Esophagus mucosa (tissue), 1 donor: ENCODE measurements around the gene DUSP5. TPM values are rescaled to one million over a fixed set of nuclear protein-coding genes. Genes with fewer than 3 reads are reported as not detected.

Experiments
- ATAC-seq: fragments of 200-7000 bp; cut with Tn5 transposase; one replicate; pipeline ENCODE4 v1.9.1; 2020
- total RNA-seq: library from RNA; stranded (reverse); gene quantifications from one replicate; pipeline ENCODE4 v1.2.4, GENCODE V29; 2023
- donor health status: DM: yes; HTN: yes; CAD: no.

Gene DUSP5
- total RNA-seq, 1 donor from 2014 or later = 26.8 TPM

GRCh38 chr10:110548002-110548401, 50.3 kb downstream of the DUSP5 start:
- no peak for ATAC-seq

GRCh38 chr10:110549211-110549610, 51.5 kb downstream of the DUSP5 start:
- no peak for ATAC-seq

GRCh38 chr10:110553905-110554304, 56.2 kb downstream of the DUSP5 start:
- ATAC-seq = no peak

- ATAC-seq = no peak
Measured at GRCh38 chr10:110556296-110556695, 58.6 kb downstream of the DUSP5 start.

GRCh38 chr10:110556969-110557601, 59.4 kb downstream of the DUSP5 start:
- peak; percentile 57 for ATAC-seq

GRCh38 chr10:110558041-110558440, 60.3 kb downstream of the DUSP5 start:
- ATAC-seq = no peak

GRCh38 chr10:110560012-110560411, 62.3 kb downstream of the DUSP5 start:
- ATAC-seq = no peak

Other genes with a start within 250 kb of the DUSP5 start
- gene SMNDC1, start 193.0 kb upstream of the DUSP5 start, total RNA-seq = 19.2 TPM
- 23.9 TPM for gene SMC3, start 69.8 kb downstream of the DUSP5 start, total RNA-seq
- gene RBM20, start 146.4 kb downstream of the DUSP5 start, total RNA-seq = 3.1 TPM